GM19023 (cell line): ENCODE results near the gene PXN.
"Not testable (repeated sequence)": the region's sequence is repeated elsewhere in the genome, so short reads cannot be mapped to it uniquely, and the experiment has no call there.

Source experiments
- ATAC-seq: cut with Tn5 transposase; IDR thresholded peaks from one replicate; pipeline ENCODE4 v1.9.1; 2021; ENCODE audit warnings: mild to moderate bottlenecking, moderate library complexity; ENCODE audit not compliant: unreplicated experiment

The PXN gene

GRCh38 chr12:120227233-120228040 lies 38.1 kb downstream of the PXN start:
- ATAC-seq = no peak

- ATAC-seq = no peak
Measured at GRCh38 chr12:120225852-120226640, 39.5 kb downstream of the PXN start.

- no peak for ATAC-seq
Measured at GRCh38 chr12:120225200-120225558, 40.4 kb downstream of the PXN start.

- ATAC-seq = no peak
Measured at GRCh38 chr12:120224304-120225199, 41.0 kb downstream of the PXN start.

- ATAC-seq = no peak
Measured at GRCh38 chr12:120223458-120224303, 41.8 kb downstream of the PXN start.

GRCh38 chr12:120222288-120222832 lies 43.2 kb downstream of the PXN start:
- ATAC-seq = no peak

- ATAC-seq = no peak
Measured at GRCh38 chr12:120221576-120221900, 44.0 kb downstream of the PXN start.

- no peak for ATAC-seq
Measured at GRCh38 chr12:120220838-120221575, 44.5 kb downstream of the PXN start.

- no peak for ATAC-seq
Measured at GRCh38 chr12:120218680-120219606, 46.6 kb downstream of the PXN start.

GRCh38 chr12:120216742-120217605 lies 48.6 kb downstream of the PXN start:
- ATAC-seq = no peak

GRCh38 chr12:120215766-120216735 lies 49.5 kb downstream of the PXN start:
- ATAC-seq = no peak

- ATAC-seq = no peak
Measured at GRCh38 chr12:120215357-120215735, 50.2 kb downstream of the PXN start.

GRCh38 chr12:120214626-120215356 lies 50.7 kb downstream of the PXN start:
- no peak for ATAC-seq

- ATAC-seq = no peak
Measured at GRCh38 chr12:120213758-120214157, 51.8 kb downstream of the PXN start.

- ATAC-seq = not testable (repeated sequence)
Measured at GRCh38 chr12:120213182-120213581, 52.3 kb downstream of the PXN start.

- ATAC-seq = no peak
Measured at GRCh38 chr12:120212301-120212700, 53.2 kb downstream of the PXN start.
